GM12865 (cell line): ENCODE data around the gene SLA2.
A peak's percentile ranks its signal among the peaks of the same experiment; 100 is the strongest.

Source experiments
- DNase-seq: peaks from one replicate; pipeline ENCODE4 v3.0.0; 2010; ENCODE audit warnings: low read depth
- H3K4me3 ChIP-seq: 2 replicates; pipeline ENCODE4 v1.5.1; 2011; ENCODE audit warnings: mild to moderate bottlenecking, low read depth, low read length, control low read depth
- TF ChIP-seq, protein P1 (sequence below): IDR thresholded peaks from 2 replicates; pipeline ENCODE4 v1.5.1; 2011; ENCODE audit warnings: low read length, control low read depth, low read depth, inconsistent platforms; ENCODE audit not compliant: insufficient read depth; ENCODE audit errors: missing control alignments

Gene SLA2

DNA sequence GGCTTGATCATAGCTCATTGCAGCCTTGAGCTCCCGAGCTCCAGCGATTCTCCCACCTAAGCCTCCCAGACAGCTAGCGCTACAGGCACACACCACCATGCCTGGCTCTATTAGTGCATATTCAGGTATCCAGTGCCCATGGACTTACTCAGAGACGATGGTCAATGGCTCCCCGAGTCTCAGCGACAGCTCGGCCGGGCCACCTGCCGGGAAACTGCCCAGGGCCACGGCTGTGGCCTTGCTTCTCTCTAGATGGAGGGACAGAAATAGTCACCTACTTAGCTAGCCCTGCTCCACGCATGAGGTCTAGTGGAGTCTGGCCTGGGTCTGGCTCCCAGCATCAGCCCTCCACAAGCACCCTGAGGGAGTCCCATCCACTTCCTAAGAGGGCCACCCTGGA lies 11.7 kb downstream of the SLA2 start:
- no peak overlapping the region for H3K4me3 ChIP-seq
- TF ChIP-seq, protein P1, sequence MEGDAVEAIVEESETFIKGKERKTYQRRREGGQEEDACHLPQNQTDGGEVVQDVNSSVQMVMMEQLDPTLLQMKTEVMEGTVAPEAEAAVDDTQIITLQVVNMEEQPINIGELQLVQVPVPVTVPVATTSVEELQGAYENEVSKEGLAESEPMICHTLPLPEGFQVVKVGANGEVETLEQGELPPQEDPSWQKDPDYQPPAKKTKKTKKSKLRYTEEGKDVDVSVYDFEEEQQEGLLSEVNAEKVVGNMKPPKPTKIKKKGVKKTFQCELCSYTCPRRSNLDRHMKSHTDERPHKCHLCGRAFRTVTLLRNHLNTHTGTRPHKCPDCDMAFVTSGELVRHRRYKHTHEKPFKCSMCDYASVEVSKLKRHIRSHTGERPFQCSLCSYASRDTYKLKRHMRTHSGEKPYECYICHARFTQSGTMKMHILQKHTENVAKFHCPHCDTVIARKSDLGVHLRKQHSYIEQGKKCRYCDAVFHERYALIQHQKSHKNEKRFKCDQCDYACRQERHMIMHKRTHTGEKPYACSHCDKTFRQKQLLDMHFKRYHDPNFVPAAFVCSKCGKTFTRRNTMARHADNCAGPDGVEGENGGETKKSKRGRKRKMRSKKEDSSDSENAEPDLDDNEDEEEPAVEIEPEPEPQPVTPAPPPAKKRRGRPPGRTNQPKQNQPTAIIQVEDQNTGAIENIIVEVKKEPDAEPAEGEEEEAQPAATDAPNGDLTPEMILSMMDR = no peak
- DNase-seq = no peak

- TF ChIP-seq, protein P1 = no peak
- no peak overlapping the region for H3K4me3 ChIP-seq
- DNase-seq = no peak
Observed at GRCh38 chr20:36633285-36633772, 12.7 kb downstream of the SLA2 start.

DNA sequence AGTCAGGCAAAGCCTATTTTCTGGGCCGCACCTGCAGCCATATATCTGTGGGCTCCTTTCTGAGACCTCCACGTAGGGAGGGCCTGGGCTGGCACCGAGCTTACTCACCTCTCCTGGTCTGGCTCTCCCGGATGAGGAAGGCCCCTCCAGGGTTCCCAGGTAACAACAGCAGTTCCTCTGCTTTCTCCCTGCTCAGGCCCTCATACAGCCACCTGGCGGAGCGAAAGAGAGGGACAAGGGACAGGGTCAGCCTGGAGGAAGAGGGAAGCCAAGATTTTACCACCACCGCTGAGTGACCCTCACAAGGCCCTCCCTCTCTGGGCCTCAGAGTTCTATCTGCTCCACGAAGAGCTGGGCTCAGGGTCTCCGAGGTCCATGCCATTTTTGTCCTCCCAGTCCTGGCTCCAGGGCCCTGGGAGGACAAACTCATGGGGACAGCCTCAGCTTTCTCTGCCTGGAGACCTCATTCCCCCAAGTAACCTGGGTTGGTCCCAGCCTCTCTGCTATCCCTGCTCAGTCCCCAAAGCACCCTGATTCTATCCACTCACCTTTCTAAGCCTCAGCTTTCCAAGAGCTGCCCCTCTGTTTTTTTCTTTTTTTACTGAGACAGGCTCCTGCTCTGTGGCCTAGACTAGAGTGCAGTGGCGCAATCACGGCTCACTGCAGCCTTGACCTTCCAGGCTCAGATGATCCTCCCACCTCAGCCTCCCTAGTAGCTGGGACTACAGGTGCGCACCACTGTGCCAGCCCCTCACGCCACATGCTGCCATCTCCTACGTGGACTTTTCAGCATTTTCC lies 13.3 kb downstream of the SLA2 start:
- H3K4me3 ChIP-seq = no peak overlapping the region
- no peak for DNase-seq
- TF ChIP-seq, protein P1 = no peak

GRCh38 chr20:36632147-36632486 lies 13.9 kb downstream of the SLA2 start:
- no peak overlapping the region for H3K4me3 ChIP-seq
- TF ChIP-seq, protein P1 = no peak
- no peak for DNase-seq

GRCh38 chr20:36631646-36632045 lies 14.3 kb downstream of the SLA2 start:
- no peak for DNase-seq
- TF ChIP-seq, protein P1 = no peak
- no peak overlapping the region for H3K4me3 ChIP-seq

DNA sequence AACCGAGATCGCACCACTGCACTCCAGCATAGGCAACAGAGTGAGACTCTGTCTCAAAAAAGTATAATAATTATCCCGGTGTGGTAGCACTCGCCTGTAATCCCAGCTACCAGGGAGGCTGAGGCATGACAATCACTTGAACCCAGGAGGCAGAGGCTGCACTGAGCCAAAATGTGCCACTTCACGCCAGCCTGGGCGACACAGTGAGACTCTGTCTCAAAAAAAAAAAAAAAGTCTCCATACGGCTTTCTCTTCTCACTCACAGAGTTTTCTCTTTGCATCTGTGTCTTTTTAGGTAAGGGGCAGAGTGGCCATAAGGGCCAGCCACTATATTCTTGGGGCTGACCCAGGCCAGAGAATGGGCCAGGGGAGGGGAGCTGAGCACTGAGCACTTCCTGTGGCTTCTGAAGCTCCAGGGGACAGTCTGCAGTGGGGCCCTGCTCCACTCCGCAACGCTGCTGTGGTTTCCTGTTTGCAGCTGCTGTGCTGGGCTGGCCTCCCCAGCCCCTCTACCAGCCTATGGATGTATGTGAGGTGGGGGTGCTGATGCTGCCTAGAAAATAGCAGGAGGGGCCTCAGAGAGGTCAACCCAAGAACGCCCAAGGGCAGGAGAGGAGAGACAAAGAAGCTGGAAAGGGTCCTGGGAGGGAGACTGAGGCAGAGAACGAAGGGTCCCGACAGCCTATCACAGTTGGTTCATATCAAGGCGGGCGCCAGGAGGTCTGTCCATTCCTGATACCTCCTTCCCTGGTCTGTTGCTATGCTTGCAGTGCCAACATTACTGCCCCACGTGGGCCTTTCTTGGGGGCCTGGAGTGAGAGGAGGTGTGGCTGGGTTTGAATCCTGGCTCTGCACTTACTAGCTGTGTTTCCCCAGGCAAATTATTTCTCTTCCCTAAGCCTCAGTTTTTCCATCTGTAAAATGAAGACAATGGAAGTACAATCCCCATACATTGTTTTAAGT lies 16.0 kb downstream of the SLA2 start:
- DNase-seq = peak; percentile 56
- TF ChIP-seq, protein P1 = no peak
- H3K4me3 ChIP-seq = no peak overlapping the region
